Left colon (tissue), 2 donors: ENCODE results near the gene BAZ2A. TPM values are rescaled to one million over a fixed set of nuclear protein-coding genes. Genes with fewer than 3 reads are reported as not detected.

Experiments used
- ATAC-seq: fragments of 200-7000 bp; cut with Tn5 transposase; one replicate; pipeline ENCODE4 v1.9.1; 2020; ENCODE audit warnings: mild to moderate bottlenecking, moderate library complexity
- DNase-seq, 2 donors: peaks; one replicate each; pipeline ENCODE4 v3.0.0-alpha.2; 2020
- intact Hi-C, 2 donors: fragments of 100-400 bp; cut with DNase I in 1 of 2; cut with micrococcal nuclease in 1 of 2; formaldehyde crosslinking; loops; one replicate each; pipeline versions ENCODE4 v1.11.2 to v1.14.0; 2022; cut with DNase I, micrococcal nuclease
- total RNA-seq, 2 donors: library from RNA; stranded (reverse); fragmentation: NEBNext Ultra II Directional; extraction: Animal tissue kit (Norgen Biotek cat#: 25700); gene quantifications; one replicate each; pipeline ENCODE4 v1.2.1, GENCODE V29; 2021
- donor health status: DM: no; HTN: no; CAD: no.
- donor health status: DM: yes; HTN: yes; CAD: no.

The BAZ2A gene
- total RNA-seq, 2 donors from 2014 or later = 105 to 107 TPM

DNA sequence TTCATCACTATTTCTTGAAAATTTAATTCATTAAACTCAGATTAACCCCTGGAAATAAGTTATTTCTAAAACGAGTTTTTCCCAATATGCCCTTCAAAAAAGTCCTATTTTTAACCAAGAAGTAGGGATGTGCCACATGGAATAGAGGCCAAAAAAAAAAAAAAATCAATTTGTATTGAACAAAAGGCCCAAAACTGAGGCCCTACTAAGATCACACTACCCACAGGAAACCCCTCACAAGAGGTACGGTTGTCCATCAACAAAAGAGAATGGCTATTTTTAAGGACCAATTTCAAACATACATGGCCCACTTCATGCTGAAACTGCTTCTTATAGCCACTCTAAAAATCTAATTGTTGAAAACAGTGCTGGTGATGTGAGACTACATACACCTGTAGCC is 7.5 kb upstream of the BAZ2A start:
- no peak for ATAC-seq
- DNase-seq = no peak
- intact Hi-C loops = loop anchor here in 1 of 2 donors (10.0 kb wide), 1 partner anchor 47 kb away; the partner anchor contains the start of gene PTGES3

GRCh38 chr12:56636675-56637540 is 6.8 kb upstream of the BAZ2A start:
- intact Hi-C loops = loop anchor here in 1 of 2 donors (10.0 kb wide), 1 partner anchor 48 kb away; the partner anchor contains the start of gene PTGES3
- peak; percentile 99 to 100 for DNase-seq
- ATAC-seq = peak; percentile 67

- ATAC-seq = peak; percentile 67
- peak; percentile 91 to 97 for DNase-seq
- intact Hi-C loops = loop anchor here in 1 of 2 donors (10.0 kb wide), 1 partner anchor 49 kb away; the partner anchor contains the start of gene PTGES3
These were observed 5.9 kb upstream of the BAZ2A start for GRCh38 chr12:56635806-56636674.

GRCh38 chr12:56634837-56635791 is 5.0 kb upstream of the BAZ2A start:
- ATAC-seq = peak; percentile 52
- DNase-seq = peak; percentile 86 to 91
- intact Hi-C loops = loop anchor here in 1 of 2 donors (5.0 to 10.0 kb wide), 2 partner anchors 50 to 113 kb away; partner anchors contain the start of genes PTGES3 and RBMS2

DNA sequence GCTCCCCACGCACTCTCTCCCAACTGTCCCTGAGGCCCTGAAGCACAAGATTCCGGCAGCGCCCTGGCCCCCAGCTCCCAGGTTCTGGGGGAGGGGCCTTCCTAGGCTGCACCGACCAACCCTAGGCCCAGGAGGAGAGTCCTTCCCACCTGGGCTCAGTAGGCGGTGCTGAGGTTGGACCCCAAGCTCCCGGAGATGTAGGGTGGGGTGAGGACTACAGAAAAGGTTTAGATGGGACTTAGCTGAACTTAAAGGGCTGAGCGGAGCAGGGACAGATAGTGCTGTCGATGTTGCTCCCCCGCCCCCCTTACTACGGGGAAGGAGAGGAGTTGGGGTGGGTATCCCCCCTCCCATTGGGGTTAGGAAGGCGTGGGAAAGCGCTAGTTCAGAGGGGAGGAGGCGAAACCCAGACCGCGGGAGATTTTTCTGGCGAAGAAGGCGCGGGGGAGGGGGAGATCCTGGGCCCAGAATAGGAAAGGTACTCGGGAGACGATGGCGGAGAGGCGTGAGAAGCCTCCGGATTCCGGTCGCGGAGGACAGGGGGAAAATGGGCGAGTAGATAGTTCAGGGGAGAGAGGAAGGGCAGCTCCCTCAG is 4.2 kb upstream of the BAZ2A start:
- intact Hi-C loops = loop anchor here in 1 of 2 donors (5.0 to 10.0 kb wide), 2 partner anchors 50 to 112 kb away; partner anchors contain the start of genes PTGES3 and RBMS2
- ATAC-seq = peak; percentile 26
- peak; percentile 77 to 88 for DNase-seq

DNA sequence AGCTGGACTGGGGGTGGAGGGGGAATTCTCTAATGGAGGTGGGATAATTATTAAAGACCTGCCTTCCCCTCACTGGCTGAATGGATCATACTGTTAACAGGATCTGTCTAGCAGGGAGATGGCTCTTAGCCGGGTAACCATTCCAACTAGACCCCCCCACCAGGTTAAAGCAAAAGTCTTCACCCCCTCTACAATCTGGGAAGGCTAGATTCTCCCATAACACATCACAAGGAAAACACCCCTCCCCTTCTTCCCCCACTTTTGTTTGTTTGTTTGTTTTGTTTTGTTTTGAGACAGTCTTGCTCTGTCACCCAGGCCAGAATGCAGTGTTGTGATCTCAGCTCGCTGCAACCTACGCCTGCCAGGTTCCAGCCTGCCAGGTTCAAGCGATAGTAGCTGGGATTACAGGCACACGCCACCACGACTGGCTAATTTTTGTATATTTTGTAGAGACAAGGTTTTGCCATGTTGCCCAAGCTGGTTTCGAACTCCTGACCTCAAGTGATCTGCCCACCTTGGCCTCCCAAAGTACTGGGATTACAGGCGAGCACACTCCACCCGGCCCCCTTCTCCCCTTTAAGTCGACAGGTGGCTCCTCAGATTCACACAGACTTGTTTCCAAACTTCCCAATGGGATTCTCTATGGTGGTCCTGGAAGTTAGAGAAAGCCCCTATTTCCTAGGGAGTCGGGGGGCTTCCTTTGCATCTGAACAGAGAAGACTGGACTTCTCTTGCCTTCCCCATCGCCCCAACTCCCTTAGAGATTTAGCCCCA is 3.5 kb upstream of the BAZ2A start:
- intact Hi-C loops = loop anchor here in 1 of 2 donors (5.0 to 10.0 kb wide), 2 partner anchors 51 to 111 kb away; partner anchors contain the start of genes PTGES3 and RBMS2
- no peak for ATAC-seq
- no peak for DNase-seq

DNA sequence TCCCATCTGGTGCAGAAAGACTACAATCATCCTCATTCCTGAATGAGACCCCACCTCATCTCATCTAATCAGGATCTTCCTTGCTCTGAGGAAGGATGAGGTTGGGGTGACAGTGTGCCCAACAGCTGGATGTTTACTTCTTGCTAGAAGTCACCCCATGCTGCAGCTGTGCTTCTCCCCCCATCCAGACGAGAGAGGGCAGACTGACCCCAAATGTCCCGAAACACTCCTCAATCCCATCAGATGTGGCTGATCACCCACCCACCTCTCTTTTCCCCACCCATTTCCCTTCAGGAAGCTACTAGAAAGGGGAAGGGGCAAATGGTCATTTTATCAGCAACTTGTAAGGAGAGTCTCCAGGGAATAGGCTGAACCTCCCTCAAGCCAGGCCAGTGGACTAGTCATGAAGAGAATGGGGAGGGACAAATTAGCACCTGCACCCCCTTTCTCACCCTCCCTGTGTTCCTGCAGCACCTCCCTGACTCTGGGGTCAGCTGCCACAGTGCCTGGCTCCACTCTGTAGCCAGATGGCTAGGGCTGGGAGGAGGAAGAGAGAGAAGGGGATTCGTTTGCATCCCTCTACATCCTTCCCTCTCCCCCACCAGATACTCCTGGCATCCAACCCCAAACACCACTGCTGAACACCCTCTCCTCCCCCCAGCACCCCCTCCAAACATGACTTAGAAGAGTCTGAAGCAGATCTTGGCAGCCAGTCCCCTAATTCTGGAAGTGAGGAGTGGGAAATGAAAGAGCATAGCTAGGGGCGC is 2.8 kb upstream of the BAZ2A start:
- intact Hi-C loops = loop anchor here in 1 of 2 donors (5.0 to 10.0 kb wide), 2 partner anchors 52 to 111 kb away; partner anchors contain the start of genes PTGES3 and RBMS2
- ATAC-seq (no peak), DNase-seq (peak in 1 of 2 donors; percentile 42)

GRCh38 chr12:56631790-56632700 is 1.9 kb upstream of the BAZ2A start:
- intact Hi-C loops = loop anchor here in 1 of 2 donors (5.0 to 10.0 kb wide), 2 partner anchors 53 to 110 kb away; partner anchors contain the start of genes PTGES3 and RBMS2
- peak; percentile 25 for ATAC-seq
- DNase-seq = peak; percentile 89 to 91

DNA sequence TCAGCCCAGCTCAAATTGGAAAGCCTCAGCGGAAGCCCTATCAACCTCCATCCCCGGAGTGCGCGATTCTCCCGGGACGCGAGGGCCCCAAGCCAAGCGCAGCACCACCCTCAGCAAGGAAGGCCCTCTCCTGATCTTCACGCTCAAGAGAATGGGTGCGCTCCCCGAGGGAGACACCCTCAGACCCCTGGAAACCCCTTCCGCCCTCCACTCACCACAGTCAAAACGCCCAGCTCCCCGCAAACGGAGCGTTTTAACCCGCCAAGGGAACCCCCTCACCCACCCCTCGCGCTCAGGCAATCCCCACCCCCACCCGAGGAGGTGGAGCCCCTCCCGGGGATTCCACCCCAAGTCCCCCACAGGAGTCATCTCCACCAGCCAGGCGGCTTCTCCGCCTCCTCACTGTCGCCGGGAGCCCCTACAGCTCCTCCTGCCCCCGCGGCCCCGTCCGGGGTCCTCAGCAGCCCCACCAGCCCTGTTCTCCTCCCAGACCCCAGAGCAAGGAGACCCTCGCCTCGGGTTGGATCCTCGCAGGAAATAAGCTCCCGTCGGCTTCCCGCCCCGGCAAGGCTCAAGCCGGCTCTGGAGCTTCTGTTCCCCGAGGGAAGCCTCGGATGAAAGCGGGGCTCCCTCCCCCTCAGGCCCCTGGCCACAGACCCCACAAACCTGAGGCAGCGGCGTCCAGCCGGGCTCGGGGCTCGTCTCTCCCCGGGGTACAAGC is 507 bp downstream of the BAZ2A start:
- ATAC-seq = peak; percentile 33
- intact Hi-C loops = loop anchor here in 1 of 2 donors (5.0 to 10.0 kb wide), 2 partner anchors 55 to 107 kb away; partner anchors contain the start of genes PTGES3 and RBMS2
- DNase-seq = peak; percentile 40 to 42

- intact Hi-C loops = no loop called here
- peak; percentile 76 to 83 for DNase-seq
- ATAC-seq = peak; percentile 24
These were observed 1.3 kb downstream of the BAZ2A start for GRCh38 chr12:56628671-56629458.

DNA sequence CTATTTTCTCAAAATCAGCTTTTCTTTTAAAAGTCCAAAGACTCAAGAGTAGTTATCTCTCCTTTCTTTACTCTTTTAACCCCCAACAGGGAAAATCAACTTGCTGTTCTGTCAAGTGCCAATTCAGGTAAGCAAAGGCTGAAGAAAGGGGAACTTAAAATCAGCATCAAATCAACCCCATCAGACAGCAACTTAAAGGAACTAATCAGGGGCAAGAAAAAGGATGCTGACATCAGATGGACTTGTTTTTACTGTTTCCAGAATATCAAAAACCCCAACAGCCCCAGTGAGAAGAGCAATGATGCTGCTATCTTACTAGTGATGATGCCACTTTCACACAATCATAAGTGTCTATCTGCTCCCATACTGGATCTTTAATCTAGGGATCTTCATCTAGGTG is 3.4 kb downstream of the BAZ2A start:
- no peak for DNase-seq
- intact Hi-C loops = no loop called here
- no peak for ATAC-seq

GRCh38 chr12:56622535-56622934 is 7.6 kb downstream of the BAZ2A start:
- DNase-seq = no peak
- intact Hi-C loops = no loop called here
- peak; percentile 86 for ATAC-seq

- DNase-seq = no peak
- intact Hi-C loops = no loop called here
- ATAC-seq = no peak
These were observed 13.2 kb downstream of the BAZ2A start for GRCh38 chr12:56616925-56617324.
